GM23338 (cell line): ENCODE measurements around the gene KLF11. TPM values are rescaled to one million over a fixed set of nuclear protein-coding genes. Genes with fewer than 3 reads are reported as not detected.

ENCODE experiments used
- ATAC-seq: fragments of 200-7000 bp; cut with Tn5 transposase; 3 replicates; pipeline ENCODE4 v1.9.1; 2020
- DNase-seq: peaks from one replicate; pipeline ENCODE4 v3.0.0-alpha.2; 2015; ENCODE audit warnings: low spot score
- H2AFZ ChIP-seq: fragments of 200-600 bp; sonication (generic); 2 replicates; pipeline ENCODE4 v1.8.0; 2016; ENCODE audit warnings: antibody characterized with exemption, mild to moderate bottlenecking, moderate library complexity
- H3F3A ChIP-seq: fragments of 200-600 bp; sonication (generic); replicated peaks from 2 replicates; pipeline ENCODE4 v1.8.0; 2017; ENCODE audit warnings: antibody characterized with exemption, mixed run types, low read depth
- H3K27ac ChIP-seq: fragments of 200-600 bp; sonication (generic); 2 replicates; pipeline ENCODE4 v1.6.1; 2016; ENCODE audit warnings: low read depth
- H3K27me3 ChIP-seq: fragments of 200-600 bp; sonication (generic); 2 replicates; pipeline ENCODE4 v1.8.0; 2016; ENCODE audit warnings: mild to moderate bottlenecking, mixed run types, moderate library complexity; ENCODE audit not compliant: insufficient read depth
- H3K36me3 ChIP-seq: fragments of 200-600 bp; sonication (generic); 2 replicates; pipeline ENCODE4 v1.8.0; 2016; ENCODE audit warnings: mild to moderate bottlenecking; ENCODE audit not compliant: insufficient read depth
- H3K4me1 ChIP-seq: fragments of 200-600 bp; sonication (generic); 2 replicates; pipeline ENCODE4 v1.8.0; 2016; ENCODE audit warnings: mild to moderate bottlenecking, moderate library complexity; ENCODE audit not compliant: insufficient read depth
- H3K4me2 ChIP-seq: fragments of 200-600 bp; sonication (generic); 2 replicates; pipeline ENCODE4 v1.7.1; 2017; ENCODE audit warnings: mixed run types
- H3K4me3 ChIP-seq: fragments of 200-600 bp; sonication (generic); 2 replicates; pipeline ENCODE4 v1.6.1; 2016; ENCODE audit warnings: mixed run types
- H3K79me2 ChIP-seq: fragments of 200-600 bp; sonication (generic); replicated peaks from 2 replicates; pipeline ENCODE4 v1.8.0; 2017; ENCODE audit warnings: mild to moderate bottlenecking; ENCODE audit not compliant: insufficient read depth
- H3K9me2 ChIP-seq: fragments of 200-600 bp; sonication (generic); 2 replicates; pipeline ENCODE4 v1.8.0; 2017; ENCODE audit not compliant: insufficient read depth
- H4K20me1 ChIP-seq: fragments of 200-600 bp; sonication (generic); replicated peaks from 2 replicates; pipeline ENCODE4 v1.8.0; 2017; ENCODE audit warnings: mild to moderate bottlenecking; ENCODE audit not compliant: insufficient read depth
- H3K27ac Mint-ChIP-seq: 2 replicates; pipeline ENCODE4 v1.8.0; 2020; ENCODE audit warnings: inconsistent platforms, mild to moderate bottlenecking, moderate library complexity, mixed read lengths
- H3K27me3 Mint-ChIP-seq: 3 replicates; pipeline ENCODE4 v1.8.0; 2022; ENCODE audit warnings: low read depth, mild to moderate bottlenecking, moderate library complexity, mixed read lengths, inconsistent platforms; ENCODE audit not compliant: insufficient read depth, poor library complexity
- H3K36me3 Mint-ChIP-seq: 3 replicates; pipeline ENCODE4 v1.8.0; 2021; ENCODE audit warnings: low read depth, mild to moderate bottlenecking, inconsistent platforms, moderate library complexity, mixed read lengths
- H3K4me1 Mint-ChIP-seq: 3 replicates; pipeline ENCODE4 v1.8.0; 2020; ENCODE audit warnings: mild to moderate bottlenecking, inconsistent platforms, mixed read lengths
- H3K4me3 Mint-ChIP-seq: 3 replicates; pipeline ENCODE4 v1.8.0; 2021; ENCODE audit warnings: moderate library complexity, mild to moderate bottlenecking, inconsistent platforms, mixed read lengths
- H3K9me3 Mint-ChIP-seq: 3 replicates; pipeline ENCODE4 v1.8.0; 2020; ENCODE audit warnings: moderate library complexity, mild to moderate bottlenecking, inconsistent platforms, mixed read lengths
- CREB1 ChIP-seq: fragments of 250-450 bp; sonication (Bioruptor Pico); IDR thresholded peaks from 2 replicates; pipeline ENCODE4 v1.5.0; 2020; ENCODE audit warnings: low read depth, mild to moderate bottlenecking, moderate library complexity
- JUNB ChIP-seq: IDR thresholded peaks from one replicate; pipeline ENCODE4 v1.6.1; 2016; ENCODE audit warnings: antibody characterized with exemption; ENCODE audit not compliant: unreplicated experiment
- POLR2AphosphoS5 ChIP-seq: IDR thresholded peaks from 2 replicates; pipeline ENCODE4 v1.6.1; 2016; ENCODE audit warnings: antibody characterized with exemption, low read depth
- ZNF331 ChIP-seq: fragments of 250-450 bp; sonication (Bioruptor Pico); IDR thresholded peaks from 2 replicates; pipeline ENCODE4 v1.5.0; 2020; ENCODE audit warnings: low read depth, mild to moderate bottlenecking, moderate library complexity
- polyA plus RNA-seq: library from polyadenylated mRNA; unstranded; fragments of >200 nt; fragmentation: Nextera tagmentation; extraction: Ambion mirVana; gene quantifications from 2 replicates; pipeline ENCODE4 v1.2.1, GENCODE V29; 2016
- total RNA-seq: library from RNA; depleted of rRNA; stranded (reverse); fragments of >200 nt; shearing (Covaris generic); gene quantifications from 2 replicates; pipeline ENCODE4 v1.2.3, GENCODE V29; 2014
- TF ChIP-seq, protein P1 (sequence below): IDR thresholded peaks from 2 replicates; pipeline ENCODE4 v1.6.1; 2016; ENCODE audit warnings: antibody characterized with exemption
- TF ChIP-seq, protein P2 (sequence below): fragments of 250-450 bp; sonication (Bioruptor Pico); IDR thresholded peaks from 2 replicates; pipeline ENCODE4 v1.5.0; 2020; ENCODE audit warnings: mild to moderate bottlenecking, moderate library complexity

The KLF11 gene
- total and polyA plus RNA-seq, 2 experiments from 2014 or later, result 1.4 to 5.6 TPM

DNA sequence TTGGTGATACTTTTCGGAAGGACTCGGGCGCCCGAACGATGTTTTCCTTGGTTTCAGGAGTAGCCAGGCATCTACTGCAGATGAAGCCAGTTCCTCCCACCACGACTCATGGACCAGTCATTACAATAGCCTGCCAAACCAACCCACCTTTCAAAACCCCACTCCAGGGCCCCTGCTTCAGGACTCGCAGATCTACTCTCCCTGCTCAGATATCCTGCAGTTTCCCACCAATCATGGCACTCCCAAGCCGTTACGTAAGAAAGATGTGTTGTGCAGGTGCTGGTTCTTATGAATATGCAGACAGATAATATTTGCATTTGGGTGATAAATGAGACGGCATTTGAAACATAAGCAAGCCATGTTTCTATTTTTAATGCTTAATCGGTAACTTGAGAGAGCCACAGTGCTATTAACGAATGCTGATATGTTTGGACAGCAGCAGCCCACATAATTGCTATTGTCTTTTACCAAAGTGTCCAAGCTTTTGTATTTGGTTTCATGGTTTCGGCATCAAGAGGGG, 40.4 kb downstream of the KLF11 start:
- no peak overlapping the region for H3K27ac ChIP-seq
- no peak overlapping the region for H3K4me3 ChIP-seq
- H3K36me3 ChIP-seq, result no peaks in the 10 kb centered on the region
- ATAC-seq (no peak), DNase-seq (no peak)
- H2AFZ ChIP-seq, result no peak overlapping the region
- H3K36me3 Mint-ChIP-seq, result no peaks in the 10 kb centered on the region; the same call in 2 of the 3 replicates
- 0 out of 2 replicates have a peak, but pooled peaks cover 6% of the 10 kb centered on the region for H3F3A ChIP-seq
- TF ChIP-seq JUNB (no peak), ZNF331 (CRISPR knock-in tag) (no peak), CREB1 (CRISPR knock-in tag) (no peak), POLR2AphosphoS5 (no peak)
- TF ChIP-seq, protein P1, sequence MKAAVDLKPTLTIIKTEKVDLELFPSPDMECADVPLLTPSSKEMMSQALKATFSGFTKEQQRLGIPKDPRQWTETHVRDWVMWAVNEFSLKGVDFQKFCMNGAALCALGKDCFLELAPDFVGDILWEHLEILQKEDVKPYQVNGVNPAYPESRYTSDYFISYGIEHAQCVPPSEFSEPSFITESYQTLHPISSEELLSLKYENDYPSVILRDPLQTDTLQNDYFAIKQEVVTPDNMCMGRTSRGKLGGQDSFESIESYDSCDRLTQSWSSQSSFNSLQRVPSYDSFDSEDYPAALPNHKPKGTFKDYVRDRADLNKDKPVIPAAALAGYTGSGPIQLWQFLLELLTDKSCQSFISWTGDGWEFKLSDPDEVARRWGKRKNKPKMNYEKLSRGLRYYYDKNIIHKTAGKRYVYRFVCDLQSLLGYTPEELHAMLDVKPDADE, result no peak
- TF ChIP-seq, protein P2, sequence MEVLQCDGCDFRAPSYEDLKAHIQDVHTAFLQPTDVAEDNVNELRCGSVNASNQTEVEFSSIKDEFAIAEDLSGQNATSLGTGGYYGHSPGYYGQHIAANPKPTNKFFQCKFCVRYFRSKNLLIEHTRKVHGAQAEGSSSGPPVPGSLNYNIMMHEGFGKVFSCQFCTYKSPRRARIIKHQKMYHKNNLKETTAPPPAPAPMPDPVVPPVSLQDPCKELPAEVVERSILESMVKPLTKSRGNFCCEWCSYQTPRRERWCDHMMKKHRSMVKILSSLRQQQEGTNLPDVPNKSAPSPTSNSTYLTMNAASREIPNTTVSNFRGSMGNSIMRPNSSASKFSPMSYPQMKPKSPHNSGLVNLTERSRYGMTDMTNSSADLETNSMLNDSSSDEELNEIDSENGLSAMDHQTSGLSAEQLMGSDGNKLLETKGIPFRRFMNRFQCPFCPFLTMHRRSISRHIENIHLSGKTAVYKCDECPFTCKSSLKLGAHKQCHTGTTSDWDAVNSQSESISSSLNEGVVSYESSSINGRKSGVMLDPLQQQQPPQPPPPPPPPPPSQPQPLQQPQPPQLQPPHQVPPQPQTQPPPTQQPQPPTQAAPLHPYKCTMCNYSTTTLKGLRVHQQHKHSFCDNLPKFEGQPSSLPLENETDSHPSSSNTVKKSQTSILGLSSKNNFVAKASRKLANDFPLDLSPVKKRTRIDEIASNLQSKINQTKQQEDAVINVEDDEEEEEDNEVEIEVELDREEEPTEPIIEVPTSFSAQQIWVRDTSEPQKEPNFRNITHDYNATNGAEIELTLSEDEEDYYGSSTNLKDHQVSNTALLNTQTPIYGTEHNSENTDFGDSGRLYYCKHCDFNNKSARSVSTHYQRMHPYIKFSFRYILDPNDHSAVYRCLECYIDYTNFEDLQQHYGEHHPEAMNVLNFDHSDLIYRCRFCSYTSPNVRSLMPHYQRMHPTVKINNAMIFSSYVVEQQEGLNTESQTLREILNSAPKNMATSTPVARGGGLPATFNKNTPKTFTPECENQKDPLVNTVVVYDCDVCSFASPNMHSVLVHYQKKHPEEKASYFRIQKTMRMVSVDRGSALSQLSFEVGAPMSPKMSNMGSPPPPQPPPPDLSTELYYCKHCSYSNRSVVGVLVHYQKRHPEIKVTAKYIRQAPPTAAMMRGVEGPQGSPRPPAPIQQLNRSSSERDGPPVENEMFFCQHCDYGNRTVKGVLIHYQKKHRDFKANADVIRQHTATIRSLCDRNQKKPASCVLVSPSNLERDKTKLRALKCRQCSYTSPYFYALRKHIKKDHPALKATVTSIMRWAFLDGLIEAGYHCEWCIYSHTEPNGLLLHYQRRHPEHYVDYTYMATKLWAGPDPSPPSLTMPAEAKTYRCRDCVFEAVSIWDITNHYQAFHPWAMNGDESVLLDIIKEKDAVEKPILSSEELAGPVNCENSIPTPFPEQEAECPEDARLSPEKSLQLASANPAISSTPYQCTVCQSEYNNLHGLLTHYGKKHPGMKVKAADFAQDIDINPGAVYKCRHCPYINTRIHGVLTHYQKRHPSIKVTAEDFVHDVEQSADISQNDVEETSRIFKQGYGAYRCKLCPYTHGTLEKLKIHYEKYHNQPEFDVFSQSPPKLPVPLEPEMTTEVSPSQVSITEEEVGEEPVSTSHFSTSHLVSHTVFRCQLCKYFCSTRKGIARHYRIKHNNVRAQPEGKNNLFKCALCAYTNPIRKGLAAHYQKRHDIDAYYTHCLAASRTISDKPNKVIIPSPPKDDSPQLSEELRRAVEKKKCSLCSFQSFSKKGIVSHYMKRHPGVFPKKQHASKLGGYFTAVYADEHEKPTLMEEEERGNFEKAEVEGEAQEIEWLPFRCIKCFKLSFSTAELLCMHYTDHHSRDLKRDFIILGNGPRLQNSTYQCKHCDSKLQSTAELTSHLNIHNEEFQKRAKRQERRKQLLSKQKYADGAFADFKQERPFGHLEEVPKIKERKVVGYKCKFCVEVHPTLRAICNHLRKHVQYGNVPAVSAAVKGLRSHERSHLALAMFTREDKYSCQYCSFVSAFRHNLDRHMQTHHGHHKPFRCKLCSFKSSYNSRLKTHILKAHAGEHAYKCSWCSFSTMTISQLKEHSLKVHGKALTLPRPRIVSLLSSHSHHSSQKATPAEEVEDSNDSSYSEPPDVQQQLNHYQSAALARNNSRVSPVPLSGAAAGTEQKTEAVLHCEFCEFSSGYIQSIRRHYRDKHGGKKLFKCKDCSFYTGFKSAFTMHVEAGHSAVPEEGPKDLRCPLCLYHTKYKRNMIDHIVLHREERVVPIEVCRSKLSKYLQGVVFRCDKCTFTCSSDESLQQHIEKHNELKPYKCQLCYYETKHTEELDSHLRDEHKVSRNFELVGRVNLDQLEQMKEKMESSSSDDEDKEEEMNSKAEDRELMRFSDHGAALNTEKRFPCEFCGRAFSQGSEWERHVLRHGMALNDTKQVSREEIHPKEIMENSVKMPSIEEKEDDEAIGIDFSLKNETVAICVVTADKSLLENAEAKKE, result no peak
- peaks cover 10% of the 10 kb centered on the region for H3K4me1 ChIP-seq
- H3K4me1 Mint-ChIP-seq, result peaks cover 17% of the 10 kb centered on the region
- peaks cover 27% of the 10 kb centered on the region for H3K27me3 ChIP-seq
- H3K79me2 ChIP-seq, result no peaks in the 10 kb centered on the region
- H3K4me2 ChIP-seq, result no peak overlapping the region
- no peaks in the 10 kb centered on the region for H3K9me2 ChIP-seq
- peaks cover 28% of the 10 kb centered on the region for H3K27me3 Mint-ChIP-seq
- H3K27ac Mint-ChIP-seq, result no peak overlapping the region
- H4K20me1 ChIP-seq, result no peaks in the 10 kb centered on the region
- H3K9me3 Mint-ChIP-seq, result no peaks in the 10 kb centered on the region
- H3K4me3 Mint-ChIP-seq, result no peak overlapping the region
